GM12878 (cell line): Measurements from ENCODE around the gene MYRF. TPM values are rescaled to one million over a fixed set of nuclear protein-coding genes. Genes with fewer than 3 reads are reported as not detected.

Experiments used
- ATAC-seq: fragments of 200-7000 bp; cut with Tn5 transposase; 3 replicates; pipeline ENCODE4 v1.9.1; 2020; ENCODE audit warnings: mild to moderate bottlenecking, moderate library complexity
- BruUV-seq: library from RNA; stranded (reverse); fragments of 400-500 nt; replicated peaks from 2 replicates; lab custom pipeline; 2021; lab: Mats Ljungman, UMichigan
- CTCF ChIA-PET: fragments of 300-600 bp; sonication (Branson Sonifier 250); formaldehyde crosslinking; extraction: SDS; loops from one replicate; lab custom pipeline; 2021; ENCODE audit warnings: inconsistent platforms; lab: Yijun Ruan, JAX
- POLR2A ChIA-PET: fragments of 350-600 bp; formaldehyde crosslinking; extraction: SDS; loops from one replicate; lab custom pipeline; 2021; ENCODE audit warnings: inconsistent platforms; lab: Charles Lee
- RAD21 ChIA-PET: fragments of 300-600 bp; sonication (Branson Sonifier 250); formaldehyde crosslinking; loops from one replicate; lab custom pipeline; 2023; ENCODE audit warnings: antibody characterized with exemption; ENCODE audit not compliant: unreplicated experiment; lab: Charles Lee
- SMC1A ChIA-PET: fragments of 300-600 bp; sonication (Branson Sonifier 250); formaldehyde crosslinking; loops from one replicate; lab custom pipeline; 2023; ENCODE audit not compliant: unreplicated experiment, uncharacterized antibody; lab: Charles Lee
- DNase-seq: peaks from one replicate; pipeline ENCODE4 v3.0.0-alpha.2; 2011; ENCODE audit warnings: low read depth, low spot score
- FAIRE-seq: peaks from 3 replicates; lab custom pipeline; 2011; peaks lifted over from hg19 to GRCh38; lab: Jason Lieb, UNC
- H2AFZ ChIP-seq: 2 replicates; pipeline ENCODE4 v1.6.0; 2011; ENCODE audit warnings: low read depth, low read length, control low read depth; ENCODE audit not compliant: control insufficient read depth
- H3K27ac ChIP-seq: 2 replicates; pipeline ENCODE4 v1.5.1; 2011; ENCODE audit warnings: control low read depth; ENCODE audit not compliant: control insufficient read depth, insufficient read depth
- H3K27me3 ChIP-seq, 2 experiments: replicated peaks in 1 of 2; 2 replicates each; pipeline versions ENCODE4 v1.6.0 to v1.6.1; 2011; ENCODE audit warnings: low read length in 1 of 2; ENCODE audit not compliant: control insufficient read depth in 2 of 2, insufficient read depth in 2 of 2
- H3K36me3 ChIP-seq, 2 experiments: 2 replicates each; pipeline ENCODE4 v1.5.1; 2011; ENCODE audit warnings: low read length in 1 of 2; ENCODE audit not compliant: control insufficient read depth in 2 of 2, insufficient read depth in 2 of 2
- H3K4me1 ChIP-seq: 2 replicates; pipeline ENCODE4 v1.6.1; 2011; ENCODE audit warnings: mild to moderate bottlenecking, low read length, moderate library complexity, mixed read lengths; ENCODE audit not compliant: control insufficient read depth, insufficient read depth
- H3K4me2 ChIP-seq: 2 replicates; pipeline ENCODE4 v1.6.0; 2011; ENCODE audit warnings: control low read depth; ENCODE audit not compliant: control insufficient read depth, insufficient read depth
- H3K4me3 ChIP-seq: fragments of 200-600 bp; sonication (generic); 2 replicates; pipeline ENCODE4 v1.5.1; 2016
- H3K79me2 ChIP-seq: 2 replicates; pipeline ENCODE4 v1.6.0; 2011; ENCODE audit warnings: low read length; ENCODE audit not compliant: control insufficient read depth, insufficient read depth
- H3K9ac ChIP-seq: 2 replicates; pipeline ENCODE4 v1.8.0; 2011; ENCODE audit warnings: low read length, control low read depth, mixed read lengths; ENCODE audit not compliant: control insufficient read depth, insufficient read depth
- H3K9me3 ChIP-seq: replicated peaks from 3 replicates; pipeline ENCODE4 v1.5.1; 2011; ENCODE audit warnings: mild to moderate bottlenecking, low read length; ENCODE audit not compliant: control insufficient read depth, insufficient read depth
- H4K20me1 ChIP-seq: 2 replicates; pipeline ENCODE4 v1.6.0; 2011; ENCODE audit not compliant: control insufficient read depth, insufficient read depth
- EGR1 ChIP-seq, 2 experiments: IDR thresholded peaks; 1 replicate in 1 of 2; 2 replicates in 1 of 2; pipeline ENCODE4 v1.6.1; 2011 to 2012; ENCODE audit warnings: low read depth in 2 of 2, low read length in 2 of 2, borderline replicate concordance in 1 of 2, mild to moderate bottlenecking in 1 of 2, moderate library complexity in 1 of 2
- NR2F1 ChIP-seq: fragments of 450-650 bp; conservative IDR thresholded peaks from 2 replicates; pipeline ENCODE4 v1.6.1; 2017; ENCODE audit warnings: mild to moderate bottlenecking
- SUZ12 ChIP-seq: fragments of 200-600 bp; sonication (generic); IDR thresholded peaks from one replicate; pipeline ENCODE4 v1.6.1; 2018; ENCODE audit warnings: antibody characterized with exemption, mild to moderate bottlenecking; ENCODE audit not compliant: unreplicated experiment
- WGBS: methylation state at CpG from one replicate; pipeline ENCODE4 v1.1.6; 2016; ENCODE audit warnings: low lambda C conversion rate; ENCODE audit not compliant: insufficient replicate concordance, insufficient coverage; ENCODE audit errors: missing lambda C conversion rate; 5-methylcytosine and 5-hydroxymethylcytosine counted together
- in situ Hi-C: fragments of 300-500 bp; cut with MboI; formaldehyde crosslinking; loops from 9 replicates; pipeline ENCODE4 v1.14.3; 2018; ENCODE audit warnings: mixed read lengths
- intact Hi-C: fragments of 100-400 bp; cut with micrococcal nuclease; formaldehyde crosslinking; loops from one replicate; pipeline ENCODE4 v1.14.2; 2022; ENCODE audit not compliant: unreplicated experiment
- polyA plus RNA-seq, 11 experiments: library from polyadenylated mRNA; depleted of rRNA in 4 of 11; unstranded in 6 of 11; stranded (reverse) in 5 of 11; fragments of >200 nt; fragmentation: Nextera tagmentation in 4 of 11; fragmentation: Illumina TruSeq in 1 of 11; extraction: Ambion mirVana in 4 of 11; extraction: Trizol in 1 of 11; gene quantifications; 1 replicate in 1 of 11; 2 replicates in 10 of 11; pipeline versions ENCODE4 v1.2.1 to v1.2.3, GENCODE V29; 2011 to 2016; ENCODE audit warnings: inconsistent platforms in 2 of 11, missing spikeins in 2 of 11, low read depth in 1 of 11
- total RNA-seq, 4 experiments: library from RNA; depleted of rRNA in 3 of 4; stranded (reverse); fragments of >200 nt in 3 of 4; fragmentation: Illumina TruSeq in 1 of 4; extraction: Trizol in 1 of 4; gene quantifications; 2 replicates each; pipeline versions ENCODE4 v1.2.1 to v1.2.3, GENCODE V29; 2013 to 2021

MYRF gene
- total and polyA plus RNA-seq, 10 of the 15 experiments (the other 5 are each of a cell fraction or from before 2014, with no cell fraction given): 0.27 to 15.6 (median 0.89) TPM

- no peak for ATAC-seq
- in situ Hi-C loops: loop anchor here (5.0 kb wide), 1 partner anchor 33 kb away; no protein-coding TSS in a partner anchor
- Histone ChIP-seq H4K20me1 (no peaks in the 10 kb centered on the region), H3K9me3 (no peaks in the 10 kb centered on the region), H2AFZ (no peak overlapping the region), H3K4me1 (no peaks in the 10 kb centered on the region; the same call in 1 of the 2 replicates), H3K79me2 (no peaks in the 10 kb centered on the region), H3K27ac (no peak overlapping the region), H3K36me3 (no peaks in the 10 kb centered on the region), H3K27me3 (peaks cover 0 to 4% of the 10 kb centered on the region in 2 experiments; a peak in 1 of 4 replicates), H3K4me2 (no peak overlapping the region), H3K4me3 (no peak overlapping the region), H3K9ac (no peak overlapping the region)
- WGBS: 4% methylated on average over 21 of the region's 21 CpGs
- ChIA-PET RAD21 (interaction anchor here (0.9 to 3.4 kb wide), 6 partner anchors 16 to 333 kb away, joined by 3 to 32 read pairs (median 5); partner anchors contain the start of genes FEN1 and TMEM258), CTCF (interaction anchor here (1.0 to 7.0 kb wide), 14 partner anchors 8 to 359 kb away, joined by 3 to 200 read pairs (median 4); partner anchors contain the start of genes FEN1 and TMEM258), SMC1A (interaction anchor here (0.6 to 6.5 kb wide), 9 partner anchors 9 to 67 kb away, joined by 3 to 91 read pairs (median 3); partner anchors contain the start of genes FADS1, FEN1 and TMEM258), POLR2A (interaction anchor here (1.4 kb wide), 1 partner anchor 38 kb away, joined by 5 read pairs; no protein-coding TSS in a partner anchor)
- FAIRE-seq: no peak
- DNase-seq: no peak
- intact Hi-C loops: loop anchor here (5.0 kb wide), 1 partner anchor 358 kb away; no protein-coding TSS in a partner anchor
- peak; percentile 68 for TF ChIP-seq NR2F1
- TF ChIP-seq SUZ12: no peak
- 0 out of 3 replicates have a peak, but pooled peaks of 1 of the 2 experiments have one; percentile 24 for TF ChIP-seq EGR1 (IDR thresholded peaks at IDR 0.05; ENCODE audit: borderline replicate concordance in 1 of 2, low read depth in 2 of 2, low read length in 2 of 2)
- BruUV-seq: no TSS peak
Observed at GRCh38 chr11:61749591-61750217, 2.7 kb upstream of the MYRF start.
